GM12878 (cell line): Measurements from ENCODE around the gene RERE. TPM values are rescaled to one million over a fixed set of nuclear protein-coding genes. Genes with fewer than 3 reads are reported as not detected.

ENCODE experiments used
- ATAC-seq: fragments of 200-7000 bp; cut with Tn5 transposase; 3 replicates; pipeline ENCODE4 v1.9.1; 2020; ENCODE audit warnings: mild to moderate bottlenecking, moderate library complexity
- BruUV-seq: library from RNA; stranded (reverse); fragments of 400-500 nt; replicated peaks from 2 replicates; lab custom pipeline; 2021; lab: Mats Ljungman, UMichigan
- CTCF ChIA-PET: fragments of 300-600 bp; sonication (Branson Sonifier 250); formaldehyde crosslinking; extraction: SDS; loops from one replicate; lab custom pipeline; 2021; ENCODE audit warnings: inconsistent platforms; lab: Yijun Ruan, JAX
- POLR2A ChIA-PET: fragments of 350-600 bp; formaldehyde crosslinking; extraction: SDS; loops from one replicate; lab custom pipeline; 2021; ENCODE audit warnings: inconsistent platforms; lab: Charles Lee
- RAD21 ChIA-PET: fragments of 300-600 bp; sonication (Branson Sonifier 250); formaldehyde crosslinking; loops from one replicate; lab custom pipeline; 2023; ENCODE audit warnings: antibody characterized with exemption; ENCODE audit not compliant: unreplicated experiment; lab: Charles Lee
- SMC1A ChIA-PET: fragments of 300-600 bp; sonication (Branson Sonifier 250); formaldehyde crosslinking; loops from one replicate; lab custom pipeline; 2023; ENCODE audit not compliant: unreplicated experiment, uncharacterized antibody; lab: Charles Lee
- DNase-seq: peaks from one replicate; pipeline ENCODE4 v3.0.0-alpha.2; 2011; ENCODE audit warnings: low read depth, low spot score
- FAIRE-seq: peaks from 3 replicates; lab custom pipeline; 2011; peaks lifted over from hg19 to GRCh38; lab: Jason Lieb, UNC
- H2AFZ ChIP-seq: 2 replicates; pipeline ENCODE4 v1.6.0; 2011; ENCODE audit warnings: low read depth, low read length, control low read depth; ENCODE audit not compliant: control insufficient read depth
- H3K27ac ChIP-seq: 2 replicates; pipeline ENCODE4 v1.5.1; 2011; ENCODE audit warnings: control low read depth; ENCODE audit not compliant: control insufficient read depth, insufficient read depth
- H3K27me3 ChIP-seq, 2 experiments: replicated peaks in 1 of 2; 2 replicates each; pipeline versions ENCODE4 v1.6.0 to v1.6.1; 2011; ENCODE audit warnings: low read length in 1 of 2; ENCODE audit not compliant: control insufficient read depth in 2 of 2, insufficient read depth in 2 of 2
- H3K36me3 ChIP-seq, 2 experiments: 2 replicates each; pipeline ENCODE4 v1.5.1; 2011; ENCODE audit warnings: low read length in 1 of 2; ENCODE audit not compliant: control insufficient read depth in 2 of 2, insufficient read depth in 2 of 2
- H3K4me1 ChIP-seq: 2 replicates; pipeline ENCODE4 v1.6.1; 2011; ENCODE audit warnings: mild to moderate bottlenecking, low read length, moderate library complexity, mixed read lengths; ENCODE audit not compliant: control insufficient read depth, insufficient read depth
- H3K4me2 ChIP-seq: 2 replicates; pipeline ENCODE4 v1.6.0; 2011; ENCODE audit warnings: control low read depth; ENCODE audit not compliant: control insufficient read depth, insufficient read depth
- H3K4me3 ChIP-seq: fragments of 200-600 bp; sonication (generic); 2 replicates; pipeline ENCODE4 v1.5.1; 2016
- H3K79me2 ChIP-seq: 2 replicates; pipeline ENCODE4 v1.6.0; 2011; ENCODE audit warnings: low read length; ENCODE audit not compliant: control insufficient read depth, insufficient read depth
- H3K9ac ChIP-seq: 2 replicates; pipeline ENCODE4 v1.8.0; 2011; ENCODE audit warnings: low read length, control low read depth, mixed read lengths; ENCODE audit not compliant: control insufficient read depth, insufficient read depth
- H3K9me3 ChIP-seq: replicated peaks from 3 replicates; pipeline ENCODE4 v1.5.1; 2011; ENCODE audit warnings: mild to moderate bottlenecking, low read length; ENCODE audit not compliant: control insufficient read depth, insufficient read depth
- H4K20me1 ChIP-seq: 2 replicates; pipeline ENCODE4 v1.6.0; 2011; ENCODE audit not compliant: control insufficient read depth, insufficient read depth
- NFYA ChIP-seq: IDR thresholded peaks from 2 replicates; pipeline ENCODE4 v1.6.1; 2011; ENCODE audit warnings: low read depth, mild to moderate bottlenecking, low read length, improper control_type of control experiment, borderline replicate concordance
- PAX5 ChIP-seq: IDR thresholded peaks from 2 replicates; pipeline ENCODE4 v1.6.1; 2011; ENCODE audit warnings: low read depth, low read length, borderline replicate concordance
- RFX5 ChIP-seq: IDR thresholded peaks from 2 replicates; pipeline ENCODE4 v1.6.1; 2011; ENCODE audit warnings: low read depth, low read length, improper control_type of control experiment
- ZBTB11 ChIP-seq: fragments of 450-650 bp; formaldehyde crosslinking; IDR thresholded peaks from 2 replicates; pipeline ENCODE4 v1.5.0; 2022; ENCODE audit warnings: mild to moderate bottlenecking, missing genetic modification characterization
- WGBS: methylation state at CpG from one replicate; pipeline ENCODE4 v1.1.6; 2016; ENCODE audit warnings: low lambda C conversion rate; ENCODE audit not compliant: insufficient replicate concordance, insufficient coverage; ENCODE audit errors: missing lambda C conversion rate; 5-methylcytosine and 5-hydroxymethylcytosine counted together
- in situ Hi-C: fragments of 300-500 bp; cut with MboI; formaldehyde crosslinking; loops from 9 replicates; pipeline ENCODE4 v1.14.3; 2018; ENCODE audit warnings: mixed read lengths
- intact Hi-C: fragments of 100-400 bp; cut with micrococcal nuclease; formaldehyde crosslinking; loops from one replicate; pipeline ENCODE4 v1.14.2; 2022; ENCODE audit not compliant: unreplicated experiment
- polyA plus RNA-seq, 11 experiments: library from polyadenylated mRNA; depleted of rRNA in 4 of 11; unstranded in 6 of 11; stranded (reverse) in 5 of 11; fragments of >200 nt; fragmentation: Nextera tagmentation in 4 of 11; fragmentation: Illumina TruSeq in 1 of 11; extraction: Ambion mirVana in 4 of 11; extraction: Trizol in 1 of 11; gene quantifications; 1 replicate in 1 of 11; 2 replicates in 10 of 11; pipeline versions ENCODE4 v1.2.1 to v1.2.3, GENCODE V29; 2011 to 2016; ENCODE audit warnings: inconsistent platforms in 2 of 11, missing spikeins in 2 of 11, low read depth in 1 of 11
- total RNA-seq, 4 experiments: library from RNA; depleted of rRNA in 3 of 4; stranded (reverse); fragments of >200 nt in 3 of 4; fragmentation: Illumina TruSeq in 1 of 4; extraction: Trizol in 1 of 4; gene quantifications; 2 replicates each; pipeline versions ENCODE4 v1.2.1 to v1.2.3, GENCODE V29; 2013 to 2021

The RERE gene
- total and polyA plus RNA-seq, 10 of the 15 experiments (the other 5 are each of a cell fraction or from before 2014, with no cell fraction given), result 5.2 to 60.5 (median 20.2) TPM

GRCh38 chr1:8509579-8509978, 307.9 kb downstream of the RERE start:
- Histone ChIP-seq H3K36me3 (peaks cover 0 to 3% of the 10 kb centered on the region in 2 experiments; a peak in 2 of 4 replicates), H3K4me1 (peaks cover 15% of the 10 kb centered on the region), H3K4me2 (peak overlapping the region; percentile 72), H4K20me1 (no peaks in the 10 kb centered on the region), H2AFZ (no peak overlapping the region; the same call in 1 of the 2 replicates), H3K9me3 (no peaks in the 10 kb centered on the region), H3K9ac (peak overlapping the region; percentile 0; the same call in 1 of the 2 replicates), H3K27me3 (no peaks in the 10 kb centered on the region), H3K27ac (peak overlapping the region; percentile 60), H3K79me2 (peaks cover 2% of the 10 kb centered on the region), H3K4me3 (peak overlapping the region; percentile 52; the same call in 1 of the 2 replicates)
- RAD21 ChIA-PET, result interaction anchor here (1.1 to 2.6 kb wide), 6 partner anchors 16 to 100 kb away, joined by 3 to 9 read pairs (median 4); no protein-coding TSS in a partner anchor
- FAIRE-seq (no peak), ATAC-seq (peak; percentile 39), DNase-seq (no peak)
- 63% methylated on average over 7 of the region's 7 CpGs for WGBS
- in situ Hi-C loops (no loop called here), intact Hi-C loops (no loop called here)
- SMC1A ChIA-PET, result interaction anchor here (1.1 to 2.7 kb wide), 12 partner anchors 18 to 170 kb away, joined by 3 to 12 read pairs (median 4); no protein-coding TSS in a partner anchor
- BruUV-seq, result no TSS peak
- POLR2A ChIA-PET, result interaction anchor here (1.0 kb wide), 1 partner anchor 10 kb away, joined by 3 read pairs; no protein-coding TSS in a partner anchor
- CTCF ChIA-PET, result interaction anchor here (0.7 to 5.1 kb wide), 4 partner anchors 13 to 218 kb away, joined by 3 to 30 read pairs (median 3); no protein-coding TSS in a partner anchor
- TF ChIP-seq NFYA (no peak), ZBTB11 (CRISPR knock-in tag) (no peak), PAX5 (peak; percentile 84; the same call in 1 of the 2 replicates), RFX5 (no peak)
- TF ChIP-seq, all 136 proteins: peak for 1
